Effector memory CD4-positive, alpha-beta T cell (primary cell): ENCODE measurements around the gene TASP1.
"Not testable (repeated sequence)": the region's sequence is repeated elsewhere in the genome, so short reads cannot be mapped to it uniquely, and the experiment has no call there.

Experiments used
- DNase-seq, 3 donors: peaks; one replicate each; pipeline ENCODE4 v3.0.0-alpha.2; 2020
- H3K27ac ChIP-seq: 2 replicates; pipeline ENCODE4 v1.7.0; 2013; ENCODE audit warnings: mild to moderate bottlenecking, low read length, moderate library complexity; ENCODE audit not compliant: insufficient read depth, poor library complexity, severe bottlenecking
- H3K27me3 ChIP-seq: replicated peaks from 2 replicates; pipeline ENCODE4 v1.7.0; 2013; ENCODE audit warnings: mild to moderate bottlenecking, low read length; ENCODE audit not compliant: insufficient read depth, control insufficient read depth, poor library complexity, severe bottlenecking
- H3K36me3 ChIP-seq: 2 replicates; pipeline ENCODE4 v1.7.0; 2013; ENCODE audit warnings: mild to moderate bottlenecking, low read length, moderate library complexity; ENCODE audit not compliant: control insufficient read depth, insufficient read depth
- H3K4me1 ChIP-seq: 2 replicates; pipeline ENCODE4 v1.7.0; 2013; ENCODE audit warnings: low read length, mild to moderate bottlenecking; ENCODE audit not compliant: control insufficient read depth, insufficient read depth, poor library complexity, severe bottlenecking
- H3K4me3 ChIP-seq: 2 replicates; pipeline ENCODE4 v1.7.0; 2013; ENCODE audit warnings: low read length, low read depth, mild to moderate bottlenecking; ENCODE audit not compliant: insufficient read depth, poor library complexity, severe bottlenecking
- H3K9me3 ChIP-seq: 2 replicates; pipeline ENCODE4 v1.7.0; 2013; ENCODE audit warnings: mild to moderate bottlenecking, low read length, moderate library complexity; ENCODE audit not compliant: control insufficient read depth

TASP1 gene

GRCh38 chr20:13485576-13485975, 153.2 kb downstream of the TASP1 start:
- Histone ChIP-seq H3K4me1 (no peaks in the 10 kb centered on the region), H3K27me3 (no peaks in the 10 kb centered on the region), H3K9me3 (no peaks in the 10 kb centered on the region), H3K27ac (no peak overlapping the region), H3K4me3 (no peak overlapping the region), H3K36me3 (peaks cover 15% of the 10 kb centered on the region)
- DNase-seq: no peak

DNA sequence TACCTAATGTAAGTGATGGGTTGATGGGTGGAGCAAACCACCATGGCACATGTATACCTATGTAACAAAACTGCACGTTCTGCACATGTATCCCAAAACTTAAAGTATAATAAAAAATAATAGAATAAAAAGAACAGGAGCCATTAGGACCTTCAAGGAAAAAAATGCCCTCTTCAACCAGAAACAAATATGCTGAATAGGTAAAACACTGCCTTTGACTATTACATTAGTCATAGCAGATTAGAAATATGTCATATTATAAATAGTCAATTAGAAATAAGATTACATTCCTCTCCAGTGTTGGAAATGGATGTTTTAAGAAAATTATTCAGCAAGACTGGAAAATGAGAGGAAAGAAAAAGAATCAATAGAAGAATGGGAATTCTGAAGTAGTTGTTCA, 153.7 kb downstream of the TASP1 start:
- not testable (repeated sequence) for H3K4me3 ChIP-seq, H3K27ac ChIP-seq, DNase-seq, H3K4me1 ChIP-seq, H3K9me3 ChIP-seq, H3K27me3 ChIP-seq
- H3K36me3 ChIP-seq: peaks cover 15% of the 10 kb centered on the region

DNA sequence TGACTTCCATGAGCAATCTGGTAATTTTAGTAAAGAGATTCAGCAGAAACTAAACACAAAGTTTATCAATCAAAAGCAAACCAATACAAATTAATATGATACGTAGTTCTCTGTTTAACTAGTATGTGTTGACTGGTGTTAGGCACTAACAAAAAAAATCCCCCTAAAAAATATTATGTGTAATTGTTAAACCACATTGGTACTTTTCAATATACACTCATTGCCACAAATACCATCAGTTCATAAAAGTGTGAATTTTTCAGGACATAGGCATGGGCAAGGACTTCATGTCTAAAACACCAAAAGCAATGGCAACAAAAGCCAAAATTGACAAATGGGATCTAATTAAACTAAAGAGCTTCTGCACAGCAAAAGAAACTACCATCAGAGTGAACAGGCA, 155.3 kb downstream of the TASP1 start:
- H3K27ac ChIP-seq, DNase-seq, H3K4me3 ChIP-seq, H3K27me3 ChIP-seq, H3K9me3 ChIP-seq, H3K4me1 ChIP-seq: not testable (repeated sequence)
- peaks cover 15% of the 10 kb centered on the region for H3K36me3 ChIP-seq

DNA sequence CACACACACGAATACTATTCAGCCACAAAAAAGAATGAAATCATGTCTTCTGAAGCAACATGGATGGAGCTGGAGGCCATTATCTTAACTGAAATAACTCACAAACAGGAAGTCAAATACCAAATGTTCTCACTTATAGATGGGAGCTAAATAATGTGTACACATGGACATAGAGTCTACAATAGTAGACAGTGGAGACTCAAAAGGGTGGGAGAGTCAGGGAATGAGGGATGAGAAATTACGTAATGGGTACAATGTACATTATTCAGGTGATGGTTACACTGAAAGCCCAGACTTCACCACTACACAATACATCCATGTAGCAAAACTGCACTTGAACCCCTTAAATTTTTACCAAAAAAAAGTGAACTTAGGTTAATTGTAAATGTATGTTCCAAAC, 160.4 kb downstream of the TASP1 start:
- no peak overlapping the region for H3K27ac ChIP-seq
- no peak overlapping the region for H3K4me3 ChIP-seq
- no peak for DNase-seq
- H3K4me1 ChIP-seq: no peaks in the 10 kb centered on the region
- peaks cover 11% of the 10 kb centered on the region for H3K36me3 ChIP-seq
- H3K27me3 ChIP-seq: no peaks in the 10 kb centered on the region
- H3K9me3 ChIP-seq: no peaks in the 10 kb centered on the region

DNA sequence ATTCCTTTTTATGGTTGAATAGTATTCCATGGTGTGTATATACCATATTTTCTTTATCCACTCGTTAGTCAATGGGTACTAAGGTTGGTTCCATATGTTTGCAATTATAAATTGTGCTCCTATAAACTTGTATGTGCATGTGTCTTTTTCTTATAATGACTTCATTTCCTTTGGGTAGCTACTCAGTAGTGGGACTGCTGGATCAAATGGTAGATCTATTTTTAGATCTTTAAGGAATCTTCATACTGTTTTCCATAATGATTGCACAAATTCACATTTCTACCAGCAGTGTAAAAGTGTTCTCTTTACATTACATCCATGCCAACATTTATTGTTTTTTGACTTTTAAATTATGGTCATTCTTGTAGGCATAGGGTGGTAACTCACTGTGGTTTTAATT, 164.3 kb downstream of the TASP1 start:
- no peaks in the 10 kb centered on the region for H3K9me3 ChIP-seq
- no peaks in the 10 kb centered on the region for H3K4me1 ChIP-seq
- H3K36me3 ChIP-seq: no peaks in the 10 kb centered on the region
- H3K27ac ChIP-seq: no peak overlapping the region
- no peak for DNase-seq
- no peak overlapping the region for H3K4me3 ChIP-seq
- no peaks in the 10 kb centered on the region for H3K27me3 ChIP-seq

DNA sequence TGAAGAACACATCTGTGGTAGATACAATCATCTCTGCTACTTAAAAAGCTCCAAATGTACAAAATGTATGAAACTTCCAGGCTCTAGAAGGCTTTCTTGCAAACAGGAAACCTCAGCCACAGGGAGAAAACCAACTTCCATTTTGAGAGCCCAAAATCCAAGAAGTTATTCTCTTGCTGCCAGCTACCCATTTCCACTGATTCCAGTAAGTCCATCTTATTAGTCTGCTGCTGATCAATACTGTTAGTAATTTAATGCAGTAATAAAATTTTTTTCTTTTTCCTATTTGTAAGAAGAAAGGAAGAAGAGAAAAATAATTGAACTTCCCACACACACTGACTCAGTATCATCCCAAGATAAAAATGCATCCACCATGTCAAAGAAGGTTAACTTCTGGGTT, 169.5 kb downstream of the TASP1 start:
- DNase-seq: no peak
- H3K4me3 ChIP-seq: no peak overlapping the region
- H3K4me1 ChIP-seq: no peaks in the 10 kb centered on the region
- no peaks in the 10 kb centered on the region for H3K36me3 ChIP-seq
- no peaks in the 10 kb centered on the region for H3K9me3 ChIP-seq
- no peaks in the 10 kb centered on the region for H3K27me3 ChIP-seq
- no peak overlapping the region for H3K27ac ChIP-seq

DNA sequence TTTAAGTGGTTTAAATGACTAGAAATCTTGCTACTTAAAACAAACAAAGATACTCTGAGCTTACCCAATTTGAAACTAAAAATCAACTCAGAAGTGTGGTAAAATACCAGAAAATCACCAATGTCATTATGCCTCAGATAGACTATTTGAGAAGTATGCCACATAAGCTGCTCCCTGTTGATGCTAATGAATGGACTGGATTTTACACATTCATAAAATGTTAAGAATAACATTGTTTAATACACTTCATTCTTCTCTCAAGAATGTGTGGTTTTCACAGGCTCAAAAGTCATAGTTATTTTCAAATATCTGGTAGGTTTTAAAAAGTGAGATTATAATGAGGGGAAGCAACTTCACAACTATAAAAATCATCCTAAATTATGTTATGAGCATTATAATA, 170.6 kb downstream of the TASP1 start:
- no peak overlapping the region for H3K27ac ChIP-seq
- H3K9me3 ChIP-seq: no peaks in the 10 kb centered on the region
- no peaks in the 10 kb centered on the region for H3K27me3 ChIP-seq
- H3K4me3 ChIP-seq: no peak overlapping the region
- H3K4me1 ChIP-seq: no peaks in the 10 kb centered on the region
- no peak for DNase-seq
- no peaks in the 10 kb centered on the region for H3K36me3 ChIP-seq

- Histone ChIP-seq H3K4me1 (no peaks in the 10 kb centered on the region), H3K4me3 (no peak overlapping the region), H3K9me3 (no peaks in the 10 kb centered on the region), H3K36me3 (no peaks in the 10 kb centered on the region), H3K27ac (no peak overlapping the region), H3K27me3 (no peaks in the 10 kb centered on the region)
- DNase-seq: no peak
Measured at GRCh38 chr20:13464702-13465101, 174.0 kb downstream of the TASP1 start.

GRCh38 chr20:13461849-13462458, 176.8 kb downstream of the TASP1 start:
- Histone ChIP-seq H3K36me3 (no peaks in the 10 kb centered on the region), H3K4me3 (no peak overlapping the region), H3K9me3 (no peaks in the 10 kb centered on the region), H3K27me3 (no peaks in the 10 kb centered on the region), H3K4me1 (no peaks in the 10 kb centered on the region), H3K27ac (no peak overlapping the region)
- no peak for DNase-seq

GRCh38 chr20:13458860-13459451, 179.8 kb downstream of the TASP1 start:
- Histone ChIP-seq H3K4me3 (no peak overlapping the region), H3K36me3 (no peaks in the 10 kb centered on the region), H3K27ac (no peak overlapping the region), H3K4me1 (no peaks in the 10 kb centered on the region), H3K9me3 (no peaks in the 10 kb centered on the region), H3K27me3 (no peaks in the 10 kb centered on the region)
- no peak for DNase-seq
